ENCODE results near the gene NTN3. TPM values are rescaled to one million over a fixed set of nuclear protein-coding genes. Genes with fewer than 3 reads are reported as not detected.

Gene NTN3
- total RNA-seq, 1 donor from 2014 or later: not detected

DNA sequence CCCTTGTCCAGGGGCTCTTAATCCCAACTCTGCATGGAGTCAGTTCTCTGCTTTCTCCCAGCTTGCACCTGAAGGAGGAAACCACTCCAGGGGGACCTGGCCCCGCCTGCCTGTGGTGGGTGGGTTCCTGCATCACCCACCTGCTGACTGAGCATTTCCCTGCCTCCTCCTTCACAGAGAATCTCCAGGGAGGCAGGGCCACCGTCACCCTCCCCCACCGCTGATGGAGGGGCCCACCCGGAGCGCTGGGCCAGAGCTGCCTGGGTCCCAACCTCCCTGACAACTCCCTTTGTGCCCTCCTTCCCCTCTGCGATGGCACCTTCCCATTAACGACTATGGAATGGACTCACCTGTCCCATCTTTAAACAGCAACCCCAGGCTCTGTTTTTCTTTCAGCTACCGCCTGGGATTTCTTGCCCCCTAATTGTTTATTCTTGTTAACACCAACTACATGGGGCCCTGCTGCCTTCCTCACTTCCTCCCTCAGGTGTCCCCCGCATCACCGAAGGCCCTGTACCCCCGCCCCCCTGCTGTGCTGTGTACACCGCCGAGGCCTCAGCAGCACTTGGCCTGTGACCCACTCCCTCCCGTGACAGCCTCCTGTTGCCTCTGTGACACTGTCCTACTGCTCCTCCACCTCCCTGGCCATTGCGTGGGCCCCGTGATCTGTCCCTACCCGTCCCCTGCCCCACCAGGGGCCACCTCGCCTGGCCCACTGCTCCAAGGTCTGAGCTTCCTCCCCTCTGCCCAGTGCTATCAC is 12.0 kb upstream of the NTN3 start:
- intact Hi-C loops (cut with DNase I): no loop called here
- Histone ChIP-seq H3K9me3 (no peaks in the 10 kb centered on the region), H3K27ac (peak overlapping the region; percentile 33), H3K36me3 (no peaks in the 10 kb centered on the region), H3K4me1 (peaks cover 11% of the 10 kb centered on the region), H3K27me3 (no peaks in the 10 kb centered on the region), H3K4me3 (peak overlapping the region; percentile 56)
- no peak for ATAC-seq
- TF ChIP-seq, protein P1, sequence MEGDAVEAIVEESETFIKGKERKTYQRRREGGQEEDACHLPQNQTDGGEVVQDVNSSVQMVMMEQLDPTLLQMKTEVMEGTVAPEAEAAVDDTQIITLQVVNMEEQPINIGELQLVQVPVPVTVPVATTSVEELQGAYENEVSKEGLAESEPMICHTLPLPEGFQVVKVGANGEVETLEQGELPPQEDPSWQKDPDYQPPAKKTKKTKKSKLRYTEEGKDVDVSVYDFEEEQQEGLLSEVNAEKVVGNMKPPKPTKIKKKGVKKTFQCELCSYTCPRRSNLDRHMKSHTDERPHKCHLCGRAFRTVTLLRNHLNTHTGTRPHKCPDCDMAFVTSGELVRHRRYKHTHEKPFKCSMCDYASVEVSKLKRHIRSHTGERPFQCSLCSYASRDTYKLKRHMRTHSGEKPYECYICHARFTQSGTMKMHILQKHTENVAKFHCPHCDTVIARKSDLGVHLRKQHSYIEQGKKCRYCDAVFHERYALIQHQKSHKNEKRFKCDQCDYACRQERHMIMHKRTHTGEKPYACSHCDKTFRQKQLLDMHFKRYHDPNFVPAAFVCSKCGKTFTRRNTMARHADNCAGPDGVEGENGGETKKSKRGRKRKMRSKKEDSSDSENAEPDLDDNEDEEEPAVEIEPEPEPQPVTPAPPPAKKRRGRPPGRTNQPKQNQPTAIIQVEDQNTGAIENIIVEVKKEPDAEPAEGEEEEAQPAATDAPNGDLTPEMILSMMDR (IDR thresholded peaks at IDR 0.05): no peak
- no peak for DNase-seq

DNA sequence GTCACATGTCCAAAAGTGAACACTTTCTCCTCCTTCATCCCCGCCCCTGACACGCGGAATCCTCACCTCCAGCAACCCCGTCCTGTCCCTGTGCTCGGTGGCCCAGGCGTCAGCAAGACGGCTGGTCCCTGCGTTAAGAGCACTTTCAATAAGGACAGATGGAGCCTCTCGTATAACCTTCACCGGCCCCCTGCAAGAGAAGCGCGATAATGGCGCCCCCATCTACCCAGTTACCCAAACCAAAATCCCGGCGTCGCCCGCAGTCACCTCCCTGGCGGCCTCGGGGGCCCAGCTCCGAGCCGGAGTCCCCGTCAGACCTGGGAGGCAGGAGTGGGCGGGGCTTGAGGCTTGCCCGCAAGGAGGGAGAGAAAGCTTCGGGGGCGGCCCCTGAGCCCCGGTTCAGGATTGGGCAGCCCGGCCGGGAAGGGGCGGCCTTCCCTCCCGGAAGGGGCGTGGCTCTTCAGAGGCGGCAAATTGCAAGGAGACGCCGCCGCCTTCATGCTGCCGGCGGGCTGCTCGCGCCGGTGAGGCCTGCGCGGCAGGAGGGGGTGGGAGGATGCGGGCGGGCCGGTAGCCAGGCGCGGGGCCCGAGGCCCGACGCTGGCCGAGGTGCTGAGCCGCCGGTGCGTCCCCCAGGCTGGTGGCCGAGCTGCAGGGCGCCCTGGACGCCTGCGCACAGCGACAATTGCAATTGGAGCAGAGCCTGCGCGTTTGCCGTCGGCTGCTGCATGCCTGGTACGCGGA is 11.3 kb upstream of the NTN3 start, which contains the start of gene TEDC2:
TSS of gene TEDC2 (plus strand) at position 463 of the 744 bp plus-strand sequence. CDS start at position 499, 36 bp downstream.
- no peaks in the 10 kb centered on the region for H3K36me3 ChIP-seq
- H3K9me3 ChIP-seq: no peaks in the 10 kb centered on the region
- TF ChIP-seq, protein P1 (IDR thresholded peaks at IDR 0.05): no peak
- intact Hi-C loops (cut with DNase I): no loop called here
- H3K27me3 ChIP-seq: no peaks in the 10 kb centered on the region
- ATAC-seq: peak; percentile 98
- H3K4me1 ChIP-seq: peaks cover 11% of the 10 kb centered on the region
- DNase-seq: peak; percentile 99
- peak within 1 kb of the TSS; percentile 33 for H3K27ac ChIP-seq
- H3K4me3 ChIP-seq: peak within 1 kb of the TSS; percentile 56

DNA sequence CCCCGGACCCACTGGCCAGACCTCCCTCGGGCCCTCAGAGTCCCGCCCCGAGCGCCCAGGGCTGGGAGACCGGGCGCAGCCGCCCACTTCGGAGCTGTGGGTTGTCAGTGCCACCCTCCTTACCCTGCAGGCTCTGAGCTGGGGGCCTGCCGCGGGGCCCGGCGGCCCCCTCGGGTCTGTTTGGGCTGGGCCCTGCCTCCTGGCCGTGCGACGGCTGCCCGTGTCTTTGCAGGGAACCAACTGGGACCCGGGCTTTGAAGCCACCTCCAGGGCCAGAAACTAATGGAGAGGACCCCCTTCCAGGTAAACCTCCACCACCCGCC is 10.7 kb upstream of the NTN3 start:
- peaks cover 11% of the 10 kb centered on the region for H3K4me1 ChIP-seq
- no peaks in the 10 kb centered on the region for H3K36me3 ChIP-seq
- no peak for ATAC-seq
- intact Hi-C loops (cut with DNase I): no loop called here
- no peaks in the 10 kb centered on the region for H3K27me3 ChIP-seq
- H3K9me3 ChIP-seq: no peaks in the 10 kb centered on the region
- H3K4me3 ChIP-seq: peak overlapping the region; percentile 56
- no peak for DNase-seq
- no peak overlapping the region for H3K27ac ChIP-seq
- TF ChIP-seq, protein P1 (IDR thresholded peaks at IDR 0.05): no peak

DNA sequence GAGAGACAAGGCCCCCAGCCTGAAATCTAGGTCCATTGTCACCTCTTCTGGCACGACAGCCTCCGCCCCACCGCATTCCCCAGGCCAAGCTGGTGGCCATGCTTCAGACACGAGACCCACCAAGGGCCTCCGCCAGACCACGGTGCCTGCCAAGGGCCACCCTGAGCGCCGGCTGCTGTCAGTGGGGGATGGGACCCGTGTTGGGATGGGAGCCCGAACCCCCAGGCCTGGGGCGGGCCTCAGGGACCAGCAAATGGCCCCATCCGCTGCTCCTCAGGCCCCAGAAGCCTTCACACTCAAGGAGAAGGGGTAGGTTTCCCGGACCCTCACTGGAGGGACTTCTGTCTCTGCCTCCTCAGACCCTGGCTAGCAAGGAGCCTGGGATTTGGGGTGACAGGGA is 10.2 kb upstream of the NTN3 start:
- no peak for DNase-seq

DNA sequence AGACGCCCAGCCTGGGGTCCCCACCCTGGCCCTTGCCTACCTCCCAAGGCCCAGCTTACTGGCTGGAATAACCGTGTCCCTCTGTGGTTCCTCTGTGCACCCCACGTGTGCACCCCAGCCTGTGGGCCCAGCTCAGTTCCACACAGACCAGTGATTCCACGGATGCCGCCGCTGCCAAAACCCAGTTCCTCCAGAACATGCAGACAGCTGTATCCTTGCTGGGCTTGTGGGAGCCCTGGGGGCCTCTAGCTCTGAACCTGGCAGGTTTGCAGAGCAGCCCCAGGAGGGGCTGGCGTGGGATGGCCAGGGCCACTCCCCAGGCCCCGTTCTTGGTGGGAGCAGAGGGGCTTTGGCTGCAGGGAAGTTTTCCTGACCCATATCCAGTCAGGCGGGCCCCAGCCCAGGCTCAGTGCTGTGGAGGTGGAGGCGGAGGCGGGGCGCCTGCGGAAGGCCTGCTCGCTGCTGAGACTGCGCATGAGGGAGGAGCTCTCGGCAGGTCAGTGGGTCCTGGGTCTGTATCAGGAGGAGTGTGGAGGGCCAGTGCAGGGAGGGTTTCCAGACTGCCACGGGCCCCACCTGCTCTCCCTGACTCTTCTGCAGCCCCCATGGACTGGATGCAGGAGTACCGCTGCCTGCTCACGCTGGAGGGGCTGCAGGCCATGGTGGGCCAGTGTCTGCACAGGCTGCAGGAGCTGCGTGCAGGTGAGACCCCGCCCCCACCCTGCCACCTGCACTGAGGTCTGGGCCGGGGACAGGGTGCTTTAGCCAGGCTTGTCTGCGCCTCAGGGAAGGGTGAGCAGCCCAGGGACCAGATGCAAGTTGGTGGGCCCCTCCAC is 8.8 kb upstream of the NTN3 start:
- H3K4me1 ChIP-seq: peaks cover 11% of the 10 kb centered on the region
- ATAC-seq (no peak), DNase-seq (peak; percentile 58)
- no peak overlapping the region for H3K4me3 ChIP-seq
- H3K9me3 ChIP-seq: no peaks in the 10 kb centered on the region
- intact Hi-C loops (cut with DNase I): no loop called here
- H3K27me3 ChIP-seq: no peaks in the 10 kb centered on the region
- H3K27ac ChIP-seq: no peak overlapping the region
- TF ChIP-seq, protein P1 (IDR thresholded peaks at IDR 0.05): no peak
- H3K36me3 ChIP-seq: no peaks in the 10 kb centered on the region

More for the DNA sequence above, 10.2 kb upstream of the NTN3 start:
- Histone ChIP-seq H3K4me3 (no peak overlapping the region), H3K36me3 (no peaks in the 10 kb centered on the region), H3K4me1 (peaks cover 11% of the 10 kb centered on the region), H3K27ac (no peak overlapping the region), H3K27me3 (no peaks in the 10 kb centered on the region), H3K9me3 (no peaks in the 10 kb centered on the region)
- intact Hi-C loops (cut with DNase I): no loop called here
- ATAC-seq: no peak
- TF ChIP-seq, protein P1 (IDR thresholded peaks at IDR 0.05): no peak
